CD4-positive, alpha-beta T cell (primary cell): ENCODE data around the gene BCLAF1. TPM values are rescaled to one million over a fixed set of nuclear protein-coding genes. Genes with fewer than 3 reads are reported as not detected.

Experiments
- ATAC-seq: fragments of 200-7000 bp; cut with Tn5 transposase; one replicate; pipeline ENCODE4 v1.10.0; 2022; ENCODE audit warnings: mild to moderate bottlenecking; ENCODE audit not compliant: poor library complexity
- CTCF ChIA-PET: fragments of 350-600 bp; sonication (Branson Sonifier 250); formaldehyde crosslinking; loops from one replicate; lab custom pipeline; 2021; ENCODE audit warnings: antibody characterized with exemption, inconsistent platforms; lab: Charles Lee
- POLR2A ChIA-PET: fragments of 350-600 bp; sonication (Branson Sonifier 250); formaldehyde crosslinking; loops from one replicate; lab custom pipeline; 2021; ENCODE audit warnings: antibody characterized with exemption, inconsistent platforms; lab: Charles Lee
- DNase-seq, 14 experiments: peaks; one replicate each; pipeline ENCODE4 v3.0.0-alpha.2; 2013 to 2020; ENCODE audit warnings: mixed read lengths in 2 of 14
- H3K27ac ChIP-seq, 2 donors: one replicate each; pipeline versions ENCODE4 v1.5.1 to v1.7.0; 2013; ENCODE audit warnings: low read length in 2 of 2, low read depth in 1 of 2, mild to moderate bottlenecking in 1 of 2
- H3K27me3 ChIP-seq, 2 experiments: 1 replicate in 1 of 2; 2 replicates in 1 of 2; pipeline versions ENCODE4 v1.6.1 to v1.7.0; 2013; ENCODE audit warnings: low read length in 2 of 2, control low read depth in 1 of 2, mild to moderate bottlenecking in 1 of 2, moderate library complexity in 1 of 2; ENCODE audit not compliant: insufficient read depth in 2 of 2, control insufficient read depth in 1 of 2
- H3K36me3 ChIP-seq: one replicate; pipeline ENCODE4 v1.6.1; 2013; ENCODE audit warnings: low read length, control low read depth; ENCODE audit not compliant: insufficient read depth
- H3K4me1 ChIP-seq: one replicate; pipeline ENCODE4 v1.6.1; 2013; ENCODE audit warnings: low read length, control low read depth; ENCODE audit not compliant: insufficient read depth
- H3K4me3 ChIP-seq: one replicate; pipeline ENCODE4 v1.5.1; 2013; ENCODE audit warnings: mild to moderate bottlenecking, low read length, moderate library complexity
- H3K9me3 ChIP-seq, 2 experiments: 1 replicate in 1 of 2; 2 replicates in 1 of 2; pipeline versions ENCODE4 v1.6.1 to v1.7.0; 2013; ENCODE audit warnings: low read length in 2 of 2, mild to moderate bottlenecking in 2 of 2, control low read depth in 1 of 2, moderate library complexity in 1 of 2; ENCODE audit not compliant: control insufficient read depth in 1 of 2, insufficient read depth in 1 of 2
- H3K27ac Mint-ChIP-seq: one replicate; pipeline ENCODE4 v1.8.0; 2020; ENCODE audit warnings: mixed read lengths
- H3K27me3 Mint-ChIP-seq: one replicate; pipeline ENCODE4 v1.8.0; 2021; ENCODE audit warnings: mixed read lengths
- H3K36me3 Mint-ChIP-seq: one replicate; pipeline ENCODE4 v1.8.0; 2021; ENCODE audit warnings: low read depth, mixed read lengths
- H3K4me1 Mint-ChIP-seq: one replicate; pipeline ENCODE4 v1.8.0; 2021; ENCODE audit warnings: low read depth, mixed read lengths
- H3K4me3 Mint-ChIP-seq: one replicate; pipeline ENCODE4 v1.8.0; 2020; ENCODE audit warnings: mild to moderate bottlenecking, mixed read lengths
- H3K9me3 Mint-ChIP-seq: one replicate; pipeline ENCODE4 v1.8.0; 2020; ENCODE audit warnings: mixed read lengths
- CTCF ChIP-seq: fragments of 200-600 bp; IDR thresholded peaks from one replicate; pipeline ENCODE4 v1.8.0; 2022; ENCODE audit warnings: antibody characterized with exemption, mild to moderate bottlenecking
- intact Hi-C, 2 experiments: fragments of 100-400 bp; cut with DNase I in 1 of 2; cut with micrococcal nuclease in 1 of 2; formaldehyde crosslinking; loops; one replicate each; pipeline versions ENCODE4 v1.15.1 to v1.9.0; 2023 to 2025; cut with DNase I, micrococcal nuclease
- total RNA-seq, 174 experiments: library from RNA in 2 of 174; stranded (reverse) in 2 of 174; gene quantifications; one replicate each; pipeline ENCODE4 v1.2.3 and lab custom pipeline; 2021 to 2026

Gene BCLAF1
- total RNA-seq, 2 experiments from 2014 or later: 484 to 501 TPM

- no peak overlapping the region for H3K4me3 Mint-ChIP-seq
- no peak overlapping the region for H3K27ac Mint-ChIP-seq
- DNase-seq (no peak), ATAC-seq (no peak)
- Histone ChIP-seq H3K27ac (no peak overlapping the region), H3K27me3 (no peaks in the 10 kb centered on the region), H3K4me3 (no peak overlapping the region), H3K9me3 (no peaks in the 10 kb centered on the region), H3K36me3 (no peaks in the 10 kb centered on the region), H3K4me1 (no peaks in the 10 kb centered on the region)
- no peaks in the 10 kb centered on the region for H3K36me3 Mint-ChIP-seq
- H3K9me3 Mint-ChIP-seq: no peaks in the 10 kb centered on the region
- H3K4me1 Mint-ChIP-seq: no peaks in the 10 kb centered on the region
- CTCF ChIA-PET: no interaction called here
- no peak for TF ChIP-seq CTCF
- POLR2A ChIA-PET: interaction anchor here (0.6 kb wide), 1 partner anchor 294 kb away, joined by 3 read pairs; no protein-coding TSS in a partner anchor
- intact Hi-C loops: no loop called here
- H3K27me3 Mint-ChIP-seq: no peaks in the 10 kb centered on the region
Observed at GRCh38 chr6:136210398-136211165, 79.1 kb downstream of the BCLAF1 start.

GRCh38 chr6:136209496-136209895 is 80.2 kb downstream of the BCLAF1 start:
- no peak overlapping the region for H3K27ac Mint-ChIP-seq
- Histone ChIP-seq H3K27ac (no peak overlapping the region), H3K4me1 (no peaks in the 10 kb centered on the region), H3K27me3 (no peaks in the 10 kb centered on the region), H3K4me3 (no peak overlapping the region), H3K36me3 (no peaks in the 10 kb centered on the region), H3K9me3 (no peaks in the 10 kb centered on the region)
- no peak overlapping the region for H3K4me3 Mint-ChIP-seq
- H3K4me1 Mint-ChIP-seq: no peaks in the 10 kb centered on the region
- DNase-seq (no peak), ATAC-seq (no peak)
- H3K9me3 Mint-ChIP-seq: no peaks in the 10 kb centered on the region
- H3K27me3 Mint-ChIP-seq: no peaks in the 10 kb centered on the region
- CTCF ChIA-PET: no interaction called here
- no peaks in the 10 kb centered on the region for H3K36me3 Mint-ChIP-seq
- no peak for TF ChIP-seq CTCF
- intact Hi-C loops: no loop called here
- POLR2A ChIA-PET: no interaction called here

GRCh38 chr6:136208783-136209182 is 80.9 kb downstream of the BCLAF1 start:
- CTCF ChIA-PET: no interaction called here

More at GRCh38 chr6:136208783-136209182, 80.9 kb downstream of the BCLAF1 start:
- H3K4me3 ChIP-seq: no peak overlapping the region
- no peaks in the 10 kb centered on the region for H3K27me3 ChIP-seq
- no peaks in the 10 kb centered on the region for H3K4me1 ChIP-seq
- no peaks in the 10 kb centered on the region for H3K27me3 Mint-ChIP-seq
- H3K36me3 ChIP-seq: no peaks in the 10 kb centered on the region
- DNase-seq (no peak), ATAC-seq (no peak)
- H3K9me3 Mint-ChIP-seq: no peaks in the 10 kb centered on the region
- POLR2A ChIA-PET: no interaction called here
- H3K27ac Mint-ChIP-seq: no peak overlapping the region
- H3K4me1 Mint-ChIP-seq: no peaks in the 10 kb centered on the region
- no peak overlapping the region for H3K27ac ChIP-seq
- intact Hi-C loops: no loop called here
- TF ChIP-seq CTCF: no peak
- H3K9me3 ChIP-seq: no peaks in the 10 kb centered on the region
- H3K36me3 Mint-ChIP-seq: no peaks in the 10 kb centered on the region
- H3K4me3 Mint-ChIP-seq: no peak overlapping the region

Other genes with a start within 250 kb of the BCLAF1 start
- gene MTFR2, start 39.5 kb downstream of the BCLAF1 start, total RNA-seq: 1 to 10 TPM; 1.1 to 1.2 TPM